Fibroblast of mammary gland (primary cell): ENCODE measurements around the gene ZNF816.
A peak's percentile ranks its signal among the peaks of the same experiment; 100 is the strongest.
"Not testable (repeated sequence)": the region's sequence is repeated elsewhere in the genome, so short reads cannot be mapped to it uniquely, and the experiment has no call there.

Experiments used
- DNase-seq: peaks from one replicate; pipeline ENCODE4 v3.0.0-alpha.2; 2010; ENCODE audit warnings: low read depth
- H3K4me3 ChIP-seq: 2 replicates; pipeline ENCODE4 v1.5.1; 2011; ENCODE audit warnings: low read depth, mild to moderate bottlenecking, low read length, moderate library complexity; ENCODE audit not compliant: control insufficient read depth
- CTCF ChIP-seq: conservative IDR thresholded peaks from 2 replicates; pipeline ENCODE4 v1.5.1; 2011; ENCODE audit warnings: low read depth, low read length, inconsistent platforms; ENCODE audit not compliant: control insufficient read depth, insufficient read depth

Gene ZNF816

GRCh38 chr19:52948025-52948770 lies 14.5 kb downstream of the ZNF816 start:
- no peak for TF ChIP-seq CTCF
- no peak for DNase-seq
- H3K4me3 ChIP-seq = no peak overlapping the region

GRCh38 chr19:52946322-52947310 lies 16.1 kb downstream of the ZNF816 start:
- H3K4me3 ChIP-seq = no peak overlapping the region
- TF ChIP-seq CTCF = no peak
- peak; percentile 21 for DNase-seq

DNA sequence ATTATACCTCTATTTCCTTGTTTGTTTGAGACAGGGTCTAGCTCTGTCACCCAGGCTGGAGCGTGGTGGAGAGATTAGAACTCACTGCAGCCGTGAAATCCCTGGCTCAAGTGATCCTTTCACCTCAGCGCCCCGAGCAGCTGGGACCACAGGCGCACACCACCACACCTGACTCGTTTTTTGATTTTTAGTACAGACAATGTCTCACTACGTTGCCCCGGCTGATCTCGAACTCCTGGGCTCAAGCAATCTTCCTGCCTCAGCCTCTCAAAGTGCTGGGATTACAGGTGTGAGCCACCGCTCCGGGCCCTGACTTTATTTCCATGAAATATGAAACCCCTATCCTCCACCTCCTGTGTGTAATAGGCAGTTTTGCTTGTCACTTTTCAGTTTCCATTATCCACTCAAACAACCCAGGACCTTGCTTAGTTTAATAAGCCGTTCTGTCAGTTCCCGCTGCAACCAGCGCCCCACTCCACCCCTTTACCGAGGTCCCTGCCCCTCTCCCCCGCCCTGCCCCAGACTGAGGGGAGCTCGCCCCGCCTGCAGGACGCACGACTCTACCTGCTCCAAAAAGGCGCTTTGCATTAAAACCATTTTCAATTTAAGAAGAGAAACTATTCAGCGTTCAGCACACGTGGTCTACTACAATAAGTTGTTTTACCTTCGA lies 16.9 kb downstream of the ZNF816 start:
- H3K4me3 ChIP-seq = no peak overlapping the region
- DNase-seq = no peak
- no peak for TF ChIP-seq CTCF

GRCh38 chr19:52944703-52945493 lies 17.8 kb downstream of the ZNF816 start:
- H3K4me3 ChIP-seq, DNase-seq: not testable (repeated sequence)

GRCh38 chr19:52943884-52944643 lies 18.6 kb downstream of the ZNF816 start:
- no peak for DNase-seq
- H3K4me3 ChIP-seq = no peak overlapping the region
- TF ChIP-seq CTCF = no peak

- TF ChIP-seq CTCF = no peak
- peak overlapping the region; percentile 90 for H3K4me3 ChIP-seq
- DNase-seq = no peak
Measured at GRCh38 chr19:52943134-52943883, 19.4 kb downstream of the ZNF816 start.
